Measurements from ENCODE around the gene ACAD8.
A peak's percentile ranks its signal among the peaks of the same experiment; 100 is the strongest.
"Not testable (repeated sequence)": the region's sequence is repeated elsewhere in the genome, so short reads cannot be mapped to it uniquely, and the experiment has no call there.

ACAD8 gene

GRCh38 chr11:134267966-134268365 is 14.6 kb downstream of the ACAD8 start:
- DNase-seq, result no peak

GRCh38 chr11:134270250-134270714 is 16.9 kb downstream of the ACAD8 start:
- DNase-seq, result no peak

GRCh38 chr11:134271978-134272377 is 18.6 kb downstream of the ACAD8 start:
- DNase-seq, result no peak

- no peak for DNase-seq
Observed at GRCh38 chr11:134272381-134273316, 19.3 kb downstream of the ACAD8 start.

GRCh38 chr11:134273317-134273712 is 19.9 kb downstream of the ACAD8 start:
- DNase-seq, result no peak

- DNase-seq, result no peak
Observed at GRCh38 chr11:134275188-134275533, 21.8 kb downstream of the ACAD8 start.

- DNase-seq, result peak; percentile 72
Observed at GRCh38 chr11:134275534-134276395, 22.4 kb downstream of the ACAD8 start, which contains the start of gene GLB1L3. Gene GLB1L3 (plus strand): TSS chr11:134276379. CDS start chr11:134276741, 362 bp downstream.

- DNase-seq, result no peak
Observed at GRCh38 chr11:134276396-134277182, 23.2 kb downstream of the ACAD8 start.

- DNase-seq, result no peak
Observed at GRCh38 chr11:134277183-134278001, 24.0 kb downstream of the ACAD8 start.

- no peak for DNase-seq
Observed at GRCh38 chr11:134278356-134278755, 25.0 kb downstream of the ACAD8 start.

- DNase-seq, result not testable (repeated sequence)
Observed at GRCh38 chr11:134281635-134282034, 28.3 kb downstream of the ACAD8 start.

- DNase-seq, result no peak
Observed at GRCh38 chr11:134282121-134283045, 29.0 kb downstream of the ACAD8 start.

GRCh38 chr11:134283461-134284230 is 30.3 kb downstream of the ACAD8 start:
- no peak for DNase-seq

GRCh38 chr11:134284349-134284748 is 31.0 kb downstream of the ACAD8 start:
- DNase-seq, result not testable (repeated sequence)

- no peak for DNase-seq
Observed at GRCh38 chr11:134287561-134287960, 34.2 kb downstream of the ACAD8 start.

GRCh38 chr11:134288486-134288885 is 35.1 kb downstream of the ACAD8 start:
- no peak for DNase-seq

- DNase-seq, result no peak
Observed at GRCh38 chr11:134289167-134289566, 35.8 kb downstream of the ACAD8 start.

GRCh38 chr11:134289789-134290188 is 36.4 kb downstream of the ACAD8 start:
- no peak for DNase-seq

GRCh38 chr11:134290646-134291045 is 37.3 kb downstream of the ACAD8 start:
- no peak for DNase-seq

- no peak for DNase-seq
Observed at GRCh38 chr11:134291196-134291595, 37.8 kb downstream of the ACAD8 start.

Measured in activated gamma-delta T cell treated with Interleukin-2 at 50 U/mL for 16 hours (primary cell).